Measurements from ENCODE around the gene ROBO2. TPM values are rescaled to one million over a fixed set of nuclear protein-coding genes. Genes with fewer than 3 reads are reported as not detected.

Gene ROBO2
- total RNA-seq, 1 donor from 2014 or later, result 2.9 TPM

GRCh38 chr3:77541203-77541922 lies 501.5 kb downstream of the ROBO2 start:
- Histone ChIP-seq H3K27me3 (no peaks in the 10 kb centered on the region), H3K36me3 (no peaks in the 10 kb centered on the region), H3K4me3 (no peak overlapping the region), H3K4me1 (no peaks in the 10 kb centered on the region), H3K27ac (no peak overlapping the region), H3K9me3 (no peaks in the 10 kb centered on the region)
- intact Hi-C loops (cut with DNase I), result no loop called here
- no peak for DNase-seq (ENCODE audit: low spot score in 2 of 2)
- no peak for TF ChIP-seq CTCF (IDR thresholded peaks at IDR 0.05)

GRCh38 chr3:77546246-77546645 lies 506.3 kb downstream of the ROBO2 start:
- Histone ChIP-seq H3K4me1 (no peaks in the 10 kb centered on the region), H3K4me3 (no peak overlapping the region), H3K9me3 (no peaks in the 10 kb centered on the region), H3K27ac (no peak overlapping the region), H3K36me3 (no peaks in the 10 kb centered on the region), H3K27me3 (no peaks in the 10 kb centered on the region)
- intact Hi-C loops (cut with DNase I), result no loop called here
- DNase-seq (ENCODE audit: low spot score in 2 of 2), result no peak
- TF ChIP-seq CTCF (IDR thresholded peaks at IDR 0.05), result no peak

GRCh38 chr3:77549034-77549433 lies 509.1 kb downstream of the ROBO2 start:
- Histone ChIP-seq H3K27ac (no peak overlapping the region), H3K4me1 (no peaks in the 10 kb centered on the region), H3K4me3 (no peak overlapping the region), H3K27me3 (no peaks in the 10 kb centered on the region), H3K36me3 (no peaks in the 10 kb centered on the region), H3K9me3 (no peaks in the 10 kb centered on the region)
- DNase-seq (ENCODE audit: low spot score in 2 of 2), result no peak
- TF ChIP-seq CTCF (IDR thresholded peaks at IDR 0.05), result no peak
- intact Hi-C loops (cut with DNase I), result no loop called here

- no peak for DNase-seq (ENCODE audit: low spot score in 2 of 2)
- H3K9me3 ChIP-seq, result no peaks in the 10 kb centered on the region
- no peak overlapping the region for H3K4me3 ChIP-seq
- TF ChIP-seq CTCF (IDR thresholded peaks at IDR 0.05), result no peak
- intact Hi-C loops (cut with DNase I), result no loop called here
- H3K27ac ChIP-seq, result no peak overlapping the region
- H3K27me3 ChIP-seq, result no peaks in the 10 kb centered on the region
- no peaks in the 10 kb centered on the region for H3K36me3 ChIP-seq
- no peaks in the 10 kb centered on the region for H3K4me1 ChIP-seq
These were observed 513.3 kb downstream of the ROBO2 start for GRCh38 chr3:77553240-77553639.

GRCh38 chr3:77562089-77562488 lies 522.2 kb downstream of the ROBO2 start:
- Histone ChIP-seq H3K27me3 (no peaks in the 10 kb centered on the region), H3K27ac (no peak overlapping the region), H3K4me3 (no peak overlapping the region), H3K36me3 (no peaks in the 10 kb centered on the region), H3K9me3 (no peaks in the 10 kb centered on the region), H3K4me1 (no peaks in the 10 kb centered on the region)
- DNase-seq (ENCODE audit: low spot score in 2 of 2), result no peak
- intact Hi-C loops (cut with DNase I), result no loop called here
- no peak for TF ChIP-seq CTCF (IDR thresholded peaks at IDR 0.05)

GRCh38 chr3:77563012-77563411 lies 523.1 kb downstream of the ROBO2 start:
- no peak overlapping the region for H3K4me3 ChIP-seq
- H3K27ac ChIP-seq, result no peak overlapping the region
- H3K4me1 ChIP-seq, result no peaks in the 10 kb centered on the region
- no peaks in the 10 kb centered on the region for H3K9me3 ChIP-seq
- no peak for TF ChIP-seq CTCF (IDR thresholded peaks at IDR 0.05)
- intact Hi-C loops (cut with DNase I), result no loop called here
- DNase-seq (ENCODE audit: low spot score in 2 of 2), result no peak
- H3K36me3 ChIP-seq, result no peaks in the 10 kb centered on the region
- no peaks in the 10 kb centered on the region for H3K27me3 ChIP-seq

All from ascending aorta (tissue), 2 donors.